ENCODE data around the gene BTG4.

BTG4 gene

GRCh38 chr11:111535281-111535680 is 23.1 kb upstream of the BTG4 start:
- no peak for FAIRE-seq

- no peak for FAIRE-seq
Measured at GRCh38 chr11:111532365-111532709, 20.2 kb upstream of the BTG4 start.

GRCh38 chr11:111531687-111532364 is 19.6 kb upstream of the BTG4 start:
- no peak for FAIRE-seq

GRCh38 chr11:111531136-111531535 is 18.9 kb upstream of the BTG4 start:
- FAIRE-seq = no peak

- FAIRE-seq = no peak
Measured at GRCh38 chr11:111530091-111530490, 17.9 kb upstream of the BTG4 start.

- FAIRE-seq = no peak
Measured at GRCh38 chr11:111528557-111528956, 16.4 kb upstream of the BTG4 start.

- no peak for FAIRE-seq
Measured at GRCh38 chr11:111527279-111527678, 15.1 kb upstream of the BTG4 start.

GRCh38 chr11:111526501-111526900 is 14.3 kb upstream of the BTG4 start:
- FAIRE-seq = no peak

GRCh38 chr11:111525456-111525855 is 13.3 kb upstream of the BTG4 start:
- FAIRE-seq = no peak

- FAIRE-seq = no peak
Measured at GRCh38 chr11:111524056-111524455, 11.9 kb upstream of the BTG4 start.

GRCh38 chr11:111523343-111523742 is 11.2 kb upstream of the BTG4 start:
- FAIRE-seq = no peak

- no peak for FAIRE-seq
Measured at GRCh38 chr11:111522426-111522825, 10.2 kb upstream of the BTG4 start.

GRCh38 chr11:111521135-111521534 is 8.9 kb upstream of the BTG4 start:
- no peak for FAIRE-seq

GRCh38 chr11:111520560-111520959 is 8.4 kb upstream of the BTG4 start:
- no peak for FAIRE-seq

- no peak for FAIRE-seq
Measured at GRCh38 chr11:111518668-111519067, 6.5 kb upstream of the BTG4 start.

GRCh38 chr11:111515591-111515990 is 3.4 kb upstream of the BTG4 start:
- FAIRE-seq = no peak

GRCh38 chr11:111514216-111515031 is 2.2 kb upstream of the BTG4 start, which contains the start of gene HOATZ:
HOATZ (plus strand) TSS chr11:111514778; CDS start chr11:111514785, 7 bp downstream.
- no peak for FAIRE-seq

- no peak for FAIRE-seq
Measured at GRCh38 chr11:111513240-111513605, 1.0 kb upstream of the BTG4 start.

- FAIRE-seq = no peak
Measured at GRCh38 chr11:111510311-111510710, 1.9 kb downstream of the BTG4 start.

GRCh38 chr11:111502611-111503010 is 9.6 kb downstream of the BTG4 start:
- no peak for FAIRE-seq

- FAIRE-seq = no peak
Measured at GRCh38 chr11:111500481-111500880, 11.7 kb downstream of the BTG4 start.

- no peak for FAIRE-seq
Measured at GRCh38 chr11:111499483-111499882, 12.7 kb downstream of the BTG4 start.

- no peak for FAIRE-seq
Measured at GRCh38 chr11:111494040-111494439, 18.1 kb downstream of the BTG4 start.

GRCh38 chr11:111490496-111490895 is 21.7 kb downstream of the BTG4 start:
- FAIRE-seq = no peak

GRCh38 chr11:111483431-111483830 is 28.8 kb downstream of the BTG4 start:
- FAIRE-seq = no peak

Measured in A204.1 (cell line).